Glutamatergic neuron (in vitro differentiated cells): ENCODE results near the gene ANKMY1. TPM values are rescaled to one million over a fixed set of nuclear protein-coding genes. Genes with fewer than 3 reads are reported as not detected.

Experiments
- microRNA-seq: library from miRNA; unstranded; fragments of <30 nt; microRNA quantifications from one replicate; pipeline ENCODE4, GENCODE V29; 2020; ENCODE audit not compliant: unreplicated experiment
- total RNA-seq: library from RNA; stranded (reverse); fragmentation: NEBNext Ultra II Directional; extraction: Animal tissue kit (Norgen Biotek cat#: 25700); gene quantifications from one replicate; pipeline ENCODE4 v1.2.1, GENCODE V29; 2021; ENCODE audit not compliant: unreplicated experiment

ANKMY1 gene
- total RNA-seq, 1 donor from 2014 or later = 9.0 TPM

Small RNA genes within 50 kb of the gene (microRNA-seq; reads per million reads assigned to microRNA genes)
- gene MIR149 = 19,135 reads per million, percentile 98 among the genes with 10 or more reads in this experiment

Other genes with a start within 250 kb of the ANKMY1 start
- gene GPC1, start 122.3 kb downstream of the ANKMY1 start, total RNA-seq = 155 TPM
- 2.8 TPM for gene DUSP28, start 2.4 kb upstream of the ANKMY1 start, total RNA-seq
- 20.9 TPM for gene RNPEPL1, start 10.5 kb upstream of the ANKMY1 start, total RNA-seq
- 67.1 TPM for gene CAPN10, start 28.7 kb upstream of the ANKMY1 start, total RNA-seq
- gene GPR35, start 67.5 kb upstream of the ANKMY1 start, total RNA-seq = 1.5 TPM
- not detected for gene AQP12B, start 124.9 kb upstream of the ANKMY1 start, total RNA-seq
- gene AQP12A, start 133.9 kb upstream of the ANKMY1 start, total RNA-seq = not detected